ENCODE data around the gene CACNB4.

DNA sequence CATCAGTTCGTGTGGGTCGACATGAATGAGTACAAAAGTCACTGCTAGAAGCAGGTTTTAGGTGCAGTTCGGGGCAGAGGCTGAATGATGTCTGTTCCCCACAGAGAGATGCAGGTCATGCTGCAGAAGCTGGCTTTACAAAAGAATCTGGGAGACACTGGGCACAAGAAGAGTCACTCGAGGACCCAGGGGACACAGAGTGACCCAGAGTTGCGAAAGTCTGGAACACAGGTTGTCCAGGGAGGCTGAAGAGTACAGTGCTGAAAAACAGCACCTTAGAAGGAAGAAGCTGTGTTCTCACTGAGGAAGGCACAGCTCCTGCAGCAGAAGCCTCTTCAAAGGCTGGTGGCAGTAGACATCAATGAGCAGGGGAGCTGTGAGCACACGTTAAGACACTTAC is 14.8 kb downstream of the CACNB4 start:
- TF ChIP-seq, protein P1, sequence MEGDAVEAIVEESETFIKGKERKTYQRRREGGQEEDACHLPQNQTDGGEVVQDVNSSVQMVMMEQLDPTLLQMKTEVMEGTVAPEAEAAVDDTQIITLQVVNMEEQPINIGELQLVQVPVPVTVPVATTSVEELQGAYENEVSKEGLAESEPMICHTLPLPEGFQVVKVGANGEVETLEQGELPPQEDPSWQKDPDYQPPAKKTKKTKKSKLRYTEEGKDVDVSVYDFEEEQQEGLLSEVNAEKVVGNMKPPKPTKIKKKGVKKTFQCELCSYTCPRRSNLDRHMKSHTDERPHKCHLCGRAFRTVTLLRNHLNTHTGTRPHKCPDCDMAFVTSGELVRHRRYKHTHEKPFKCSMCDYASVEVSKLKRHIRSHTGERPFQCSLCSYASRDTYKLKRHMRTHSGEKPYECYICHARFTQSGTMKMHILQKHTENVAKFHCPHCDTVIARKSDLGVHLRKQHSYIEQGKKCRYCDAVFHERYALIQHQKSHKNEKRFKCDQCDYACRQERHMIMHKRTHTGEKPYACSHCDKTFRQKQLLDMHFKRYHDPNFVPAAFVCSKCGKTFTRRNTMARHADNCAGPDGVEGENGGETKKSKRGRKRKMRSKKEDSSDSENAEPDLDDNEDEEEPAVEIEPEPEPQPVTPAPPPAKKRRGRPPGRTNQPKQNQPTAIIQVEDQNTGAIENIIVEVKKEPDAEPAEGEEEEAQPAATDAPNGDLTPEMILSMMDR (conservative IDR thresholded peaks at IDR 0.05 in 1 of 2, IDR thresholded peaks at IDR 0.05 in 1 of 2; ENCODE audit: extremely low read depth in 1 of 2, insufficient read depth in 1 of 2, low read depth in 1 of 2, low read length in 2 of 2) = no peak
- TF ChIP-seq EZH2 (IDR thresholded peaks at IDR 0.05; ENCODE audit: borderline replicate concordance, low read length) = no peak

All from mammary epithelial cell (primary cell).